Endodermal cell (in vitro differentiated cells): Measurements from ENCODE around the gene TPRG1L. TPM values are rescaled to one million over a fixed set of nuclear protein-coding genes. Genes with fewer than 3 reads are reported as not detected.

Source experiments
- DNase-seq: peaks from one replicate; pipeline ENCODE4 v3.0.0-alpha.2; 2017
- H3K27ac ChIP-seq: 2 replicates; pipeline ENCODE4 v1.5.1; 2013; ENCODE audit warnings: mild to moderate bottlenecking, low read depth, low read length, moderate library complexity
- H3K27me3 ChIP-seq: 2 replicates; pipeline ENCODE4 v1.6.1; 2013; ENCODE audit warnings: mild to moderate bottlenecking, low read length, moderate library complexity; ENCODE audit not compliant: insufficient read depth, control insufficient read depth, poor library complexity, severe bottlenecking
- H3K36me3 ChIP-seq: 2 replicates; pipeline ENCODE4 v1.7.0; 2013; ENCODE audit warnings: mild to moderate bottlenecking, low read length, moderate library complexity; ENCODE audit not compliant: control insufficient read depth, insufficient read depth
- H3K4me1 ChIP-seq: one replicate; pipeline ENCODE4 v1.7.0; 2013; ENCODE audit warnings: low read length; ENCODE audit not compliant: control insufficient read depth, insufficient read depth
- H3K4me3 ChIP-seq: 2 replicates; pipeline ENCODE4 v1.5.1; 2013; ENCODE audit warnings: mild to moderate bottlenecking, low read length, moderate library complexity
- H3K9ac ChIP-seq: 2 replicates; pipeline ENCODE4 v1.6.1; 2013; ENCODE audit warnings: mild to moderate bottlenecking, low read length, moderate library complexity; ENCODE audit not compliant: poor library complexity, severe bottlenecking; ENCODE audit errors: extremely low read depth
- H3K9me3 ChIP-seq: 2 replicates; pipeline ENCODE4 v1.6.1; 2013; ENCODE audit warnings: mild to moderate bottlenecking, low read length, moderate library complexity; ENCODE audit not compliant: control insufficient read depth
- H3K27ac Mint-ChIP-seq: 2 replicates; pipeline ENCODE4 v1.8.0; 2020; ENCODE audit warnings: mixed read lengths
- H3K27me3 Mint-ChIP-seq: 2 replicates; pipeline ENCODE4 v1.8.0; 2021; ENCODE audit warnings: mild to moderate bottlenecking, mixed read lengths; ENCODE audit not compliant: insufficient read depth
- H3K36me3 Mint-ChIP-seq: 2 replicates; pipeline ENCODE4 v1.8.0; 2020; ENCODE audit warnings: low read depth, mixed read lengths
- H3K4me1 Mint-ChIP-seq: 2 replicates; pipeline ENCODE4 v1.8.0; 2020; ENCODE audit warnings: mixed read lengths
- H3K4me3 Mint-ChIP-seq: 2 replicates; pipeline ENCODE4 v1.8.0; 2020; ENCODE audit warnings: mild to moderate bottlenecking, moderate library complexity, mixed read lengths
- H3K9me3 Mint-ChIP-seq: 2 replicates; pipeline ENCODE4 v1.8.0; 2020; ENCODE audit warnings: mild to moderate bottlenecking, mixed read lengths
- WGBS, 2 experiments: methylation state at CpG; one replicate each; pipeline versions ENCODE4 v1.1.5 to v1.1.7; 2013; ENCODE audit warnings: missing lambda C conversion rate in 2 of 2, mixed read lengths in 1 of 2; ENCODE audit not compliant: insufficient coverage in 1 of 2, insufficient read length in 1 of 2; 5-methylcytosine and 5-hydroxymethylcytosine counted together
- total RNA-seq, 2 donors: library from RNA; stranded (reverse); fragmentation: NEBNext Ultra II Directional in 1 of 2; extraction: Animal tissue kit (Norgen Biotek cat#: 25700) in 1 of 2; gene quantifications; 2 replicates in 1 of 2; 3 replicates in 1 of 2; pipeline ENCODE4 v1.2.1, GENCODE V29; 2021
- TF ChIP-seq, protein P1 (sequence below): fragments of 200-600 bp; sonication (generic); conservative IDR thresholded peaks from 2 replicates; pipeline ENCODE4 v1.5.0; 2021; ENCODE audit warnings: antibody characterized with exemption, mild to moderate bottlenecking

Gene TPRG1L
- total RNA-seq, 2 donors from 2014 or later = 50.4 to 56.4 TPM

DNA sequence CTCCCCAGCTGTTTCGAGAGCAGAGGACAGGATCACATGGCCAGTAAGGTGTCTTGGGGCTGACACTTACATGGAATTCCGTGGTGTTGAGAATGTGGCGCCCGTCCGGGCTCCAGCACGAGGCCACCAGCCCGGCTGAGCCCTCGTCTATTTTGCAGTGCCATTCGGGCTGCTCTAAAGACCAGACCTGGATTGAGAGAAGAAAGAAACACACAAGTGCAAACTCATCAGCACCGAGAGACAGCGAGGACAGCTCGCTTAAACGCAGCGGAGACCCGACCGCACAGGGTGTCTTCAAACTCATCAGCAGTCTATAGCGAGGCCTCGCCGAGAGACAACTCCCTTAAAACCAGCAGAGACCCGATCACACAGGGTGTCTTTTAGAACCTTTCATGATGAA is 21.8 kb downstream of the TPRG1L start:
- Histone ChIP-seq H3K9ac (no peak overlapping the region), H3K4me3 (no peak overlapping the region), H3K27ac (no peak overlapping the region), H3K36me3 (peaks cover 26% of the 10 kb centered on the region), H3K27me3 (peaks cover 17% of the 10 kb centered on the region), H3K4me1 (peaks cover 2% of the 10 kb centered on the region), H3K9me3 (no peaks in the 10 kb centered on the region)
- Mint-ChIP-seq H3K4me3 (no peak overlapping the region), H3K36me3 (peaks cover 29% of the 10 kb centered on the region), H3K4me1 (peaks cover 6% of the 10 kb centered on the region), H3K27ac (no peak overlapping the region), H3K27me3 (peaks cover 16% of the 10 kb centered on the region), H3K9me3 (no peaks in the 10 kb centered on the region)
- TF ChIP-seq, protein P1, sequence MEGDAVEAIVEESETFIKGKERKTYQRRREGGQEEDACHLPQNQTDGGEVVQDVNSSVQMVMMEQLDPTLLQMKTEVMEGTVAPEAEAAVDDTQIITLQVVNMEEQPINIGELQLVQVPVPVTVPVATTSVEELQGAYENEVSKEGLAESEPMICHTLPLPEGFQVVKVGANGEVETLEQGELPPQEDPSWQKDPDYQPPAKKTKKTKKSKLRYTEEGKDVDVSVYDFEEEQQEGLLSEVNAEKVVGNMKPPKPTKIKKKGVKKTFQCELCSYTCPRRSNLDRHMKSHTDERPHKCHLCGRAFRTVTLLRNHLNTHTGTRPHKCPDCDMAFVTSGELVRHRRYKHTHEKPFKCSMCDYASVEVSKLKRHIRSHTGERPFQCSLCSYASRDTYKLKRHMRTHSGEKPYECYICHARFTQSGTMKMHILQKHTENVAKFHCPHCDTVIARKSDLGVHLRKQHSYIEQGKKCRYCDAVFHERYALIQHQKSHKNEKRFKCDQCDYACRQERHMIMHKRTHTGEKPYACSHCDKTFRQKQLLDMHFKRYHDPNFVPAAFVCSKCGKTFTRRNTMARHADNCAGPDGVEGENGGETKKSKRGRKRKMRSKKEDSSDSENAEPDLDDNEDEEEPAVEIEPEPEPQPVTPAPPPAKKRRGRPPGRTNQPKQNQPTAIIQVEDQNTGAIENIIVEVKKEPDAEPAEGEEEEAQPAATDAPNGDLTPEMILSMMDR = no peak
- DNase-seq = no peak
- WGBS, 2 experiments = 91 to 94% methylated on average over 19 to 20 of the region's 20 CpGs

DNA sequence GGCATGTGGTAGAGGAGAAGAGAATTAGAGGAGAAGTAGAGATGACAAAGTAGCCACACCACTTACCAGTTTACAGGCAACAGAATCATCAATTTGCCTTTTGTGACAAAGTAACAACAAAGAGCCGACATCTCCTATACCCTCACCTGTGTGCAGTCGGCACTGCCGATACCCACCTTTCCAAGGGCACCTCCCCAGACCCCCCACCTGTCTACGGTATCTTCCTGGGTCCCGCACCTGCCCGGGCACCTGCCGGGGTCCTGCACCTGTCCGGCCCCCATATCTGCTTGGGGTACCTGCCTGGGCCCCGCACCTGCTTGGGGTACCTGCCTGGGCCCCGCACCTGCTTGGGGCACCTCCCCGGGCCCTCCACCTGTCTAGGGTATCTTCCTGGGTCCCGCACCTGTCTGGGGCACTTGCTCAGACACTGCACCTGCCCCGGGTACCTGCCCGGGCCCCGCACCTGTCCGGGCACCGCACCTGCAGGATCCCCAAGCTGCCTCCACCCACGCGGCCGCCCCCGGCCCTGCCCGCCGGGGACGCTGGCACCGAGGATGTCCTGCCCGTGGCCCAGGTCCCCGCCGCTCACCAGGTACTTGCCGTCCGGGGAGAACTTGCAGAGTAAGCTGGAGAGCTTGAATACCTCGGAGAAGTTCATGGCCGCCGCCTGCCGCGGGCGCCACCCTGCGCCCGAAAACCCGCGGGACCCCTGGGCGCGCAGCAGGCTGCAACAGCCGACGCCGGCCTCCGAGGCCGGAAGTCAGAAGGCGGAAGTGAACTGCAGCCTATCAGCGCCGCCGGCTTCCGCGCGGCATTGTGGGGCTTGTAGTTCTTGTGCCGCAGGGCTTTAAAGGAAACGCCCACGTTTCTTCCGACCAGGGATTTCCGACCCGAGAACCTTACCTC is 24.8 kb downstream of the TPRG1L start, which contains the start of gene WRAP73:
TSS of gene WRAP73 (minus strand) at position 762 of the 906 bp plus-strand sequence. CDS start at position 658, 104 bp downstream.
- Mint-ChIP-seq H3K4me1 (peaks cover 8% of the 10 kb centered on the region), H3K4me3 (peak within 1 kb of the TSS; percentile 66), H3K9me3 (no peaks in the 10 kb centered on the region), H3K27ac (no peak within 1 kb of the TSS), H3K27me3 (peaks cover 41% of the 10 kb centered on the region), H3K36me3 (peaks cover 16% of the 10 kb centered on the region)
- TF ChIP-seq, protein P1 = peak; percentile 37
- H3K36me3 ChIP-seq = peaks cover 21% of the 10 kb centered on the region
- H3K4me1 ChIP-seq = peaks cover 2% of the 10 kb centered on the region
- no peak within 1 kb of the TSS for H3K27ac ChIP-seq
- peak within 1 kb of the TSS; percentile 15 for H3K9ac ChIP-seq
- peak within 1 kb of the TSS; percentile 84 for H3K4me3 ChIP-seq
- no peaks in the 10 kb centered on the region for H3K9me3 ChIP-seq
- peaks cover 47% of the 10 kb centered on the region for H3K27me3 ChIP-seq
- 4 to 5% methylated on average over 29 to 60 of the region's 60 CpGs for WGBS, 2 experiments
- peak; percentile 95 for DNase-seq

- H3K4me3 ChIP-seq = peak overlapping the region; percentile 84
- WGBS, 2 experiments = 14 to 17% methylated on average over 5 to 48 of the region's 50 CpGs
- Mint-ChIP-seq H3K27ac (no peak overlapping the region), H3K27me3 (peaks cover 50% of the 10 kb centered on the region), H3K4me3 (peak overlapping the region; percentile 66), H3K4me1 (peaks cover 8% of the 10 kb centered on the region), H3K9me3 (no peaks in the 10 kb centered on the region), H3K36me3 (peaks cover 14% of the 10 kb centered on the region)
- H3K27me3 ChIP-seq = peaks cover 55% of the 10 kb centered on the region
- H3K27ac ChIP-seq = no peak overlapping the region
- H3K9me3 ChIP-seq = no peaks in the 10 kb centered on the region
- no peak overlapping the region for H3K9ac ChIP-seq
- H3K36me3 ChIP-seq = peaks cover 21% of the 10 kb centered on the region
- TF ChIP-seq, protein P1 = no peak
- no peak for DNase-seq
- H3K4me1 ChIP-seq = peaks cover 2% of the 10 kb centered on the region
Measured at GRCh38 chr1:3650248-3651025, 25.6 kb downstream of the TPRG1L start.
